Liver (tissue), 9 donors: ENCODE data around the gene TMEM53. TPM values are rescaled to one million over a fixed set of nuclear protein-coding genes. Genes with fewer than 3 reads are reported as not detected.
"Not testable (repeated sequence)": the region's sequence is repeated elsewhere in the genome, so short reads cannot be mapped to it uniquely, and the experiment has no call there.

Experiments used
- DNase-seq: peaks from one replicate; pipeline ENCODE4 v3.0.0-alpha.2; 2017; ENCODE audit warnings: low spot score
- H3K27ac ChIP-seq, 2 donors: one replicate each; pipeline ENCODE4 v1.7.0; 2013; ENCODE audit warnings: inconsistent platforms in 2 of 2, low read length in 2 of 2, control low read depth in 1 of 2, low read depth in 1 of 2, mild to moderate bottlenecking in 1 of 2
- H3K27me3 ChIP-seq, 4 donors: one replicate each; pipeline versions ENCODE4 v1.6.1 to v1.7.0; 2013; ENCODE audit warnings: low read length in 3 of 4, inconsistent platforms in 1 of 4, mild to moderate bottlenecking in 1 of 4, moderate library complexity in 1 of 4; ENCODE audit not compliant: control insufficient read depth in 4 of 4, insufficient read depth in 4 of 4
- H3K36me3 ChIP-seq, 4 donors: one replicate each; pipeline versions ENCODE4 v1.6.1 to v1.7.0; 2013; ENCODE audit warnings: low read length in 3 of 4, mild to moderate bottlenecking in 3 of 4, low read depth in 1 of 4, moderate library complexity in 1 of 4; ENCODE audit not compliant: control insufficient read depth in 4 of 4, insufficient read depth in 3 of 4
- H3K4me1 ChIP-seq, 4 donors: one replicate each; pipeline versions ENCODE4 v1.6.1 to v1.7.0; 2013; ENCODE audit warnings: low read length in 3 of 4, mild to moderate bottlenecking in 3 of 4, moderate library complexity in 1 of 4; ENCODE audit not compliant: control insufficient read depth in 4 of 4, insufficient read depth in 4 of 4
- H3K4me3 ChIP-seq, 3 donors: one replicate each; pipeline versions ENCODE4 v1.6.1 to v1.7.0; 2013; ENCODE audit warnings: low read length in 3 of 3, control low read depth in 1 of 3, low read depth in 1 of 3, mild to moderate bottlenecking in 1 of 3
- H3K9ac ChIP-seq, 2 donors: one replicate each; pipeline ENCODE4 v1.7.0; 2013; ENCODE audit warnings: low read length in 2 of 2, mild to moderate bottlenecking in 2 of 2, moderate library complexity in 2 of 2, control low read depth in 1 of 2, low read depth in 1 of 2
- H3K9me3 ChIP-seq, 4 donors: one replicate each; pipeline versions ENCODE4 v1.6.1 to v1.7.0; 2013; ENCODE audit warnings: low read length in 3 of 4; ENCODE audit not compliant: control insufficient read depth in 4 of 4
- EGR1 ChIP-seq, 2 donors: IDR thresholded peaks; 2 replicates each; pipeline ENCODE4 v1.6.1; 2016 to 2018; ENCODE audit warnings: antibody characterized with exemption in 2 of 2, low read depth in 2 of 2
- FOXA1 ChIP-seq: IDR thresholded peaks from 2 replicates; pipeline ENCODE4 v1.6.1; 2016; ENCODE audit warnings: antibody characterized with exemption
- FOXA2 ChIP-seq: IDR thresholded peaks from 2 replicates; pipeline ENCODE4 v1.6.1; 2016; ENCODE audit warnings: antibody characterized with exemption
- GABPA ChIP-seq, 2 donors: IDR thresholded peaks in 1 of 2; conservative IDR thresholded peaks in 1 of 2; 2 replicates each; pipeline ENCODE4 v1.6.1; 2016; ENCODE audit warnings: antibody characterized with exemption in 2 of 2, mild to moderate bottlenecking in 1 of 2, moderate library complexity in 1 of 2
- HNF4G ChIP-seq: IDR thresholded peaks from 2 replicates; pipeline ENCODE4 v1.6.1; 2016; ENCODE audit warnings: antibody characterized with exemption
- JUND ChIP-seq, 2 donors: IDR thresholded peaks; 2 replicates each; pipeline ENCODE4 v1.6.1; 2016; ENCODE audit warnings: antibody characterized with exemption in 2 of 2
- NR2F2 ChIP-seq: IDR thresholded peaks from 2 replicates; pipeline ENCODE4 v1.6.1; 2016; ENCODE audit warnings: antibody characterized with exemption
- RAD21 ChIP-seq, 2 donors: IDR thresholded peaks; 2 replicates each; pipeline ENCODE4 v1.6.1; 2016; ENCODE audit warnings: antibody characterized with exemption in 2 of 2, mild to moderate bottlenecking in 2 of 2
- RXRA ChIP-seq, 2 donors: IDR thresholded peaks; 2 replicates each; pipeline ENCODE4 v1.6.1; 2017 to 2018; ENCODE audit warnings: antibody characterized with exemption in 2 of 2, mild to moderate bottlenecking in 1 of 2
- SP1 ChIP-seq: IDR thresholded peaks from 2 replicates; pipeline ENCODE4 v1.6.1; 2018; ENCODE audit warnings: antibody characterized with exemption, mild to moderate bottlenecking
- TAF1 ChIP-seq: conservative IDR thresholded peaks from 2 replicates; pipeline ENCODE4 v1.6.1; 2016; ENCODE audit warnings: antibody characterized with exemption, mild to moderate bottlenecking
- YY1 ChIP-seq: IDR thresholded peaks from 2 replicates; pipeline ENCODE4 v1.6.1; 2016; ENCODE audit warnings: antibody characterized with exemption, mild to moderate bottlenecking
- WGBS: extraction: QIAGEN DNeasy Blood & Tissue Kit; methylation state at CpG from one replicate; pipeline ENCODE4 v1.1.7; 2013; 5-methylcytosine and 5-hydroxymethylcytosine counted together
- polyA plus RNA-seq, 2 donors: library from polyadenylated mRNA; stranded (reverse) in 1 of 2; unstranded in 1 of 2; fragments of 200-250 nt in 1 of 2; fragments of >200 nt in 1 of 2; fragmentation: Nextera tagmentation in 1 of 2; extraction: Ambion mirVana in 1 of 2; gene quantifications; one replicate each; pipeline versions ENCODE4 v1.2.1 to v1.2.3, GENCODE V29; 2013 to 2015
- total RNA-seq, 2 donors: library from RNA; depleted of rRNA; stranded (reverse); fragments of >200 nt; gene quantifications; one replicate each; pipeline ENCODE4 v1.2.3, GENCODE V29; 2014
- TF ChIP-seq, protein P1 (sequence below): IDR thresholded peaks from 2 replicates; pipeline ENCODE4 v1.6.1; 2016; ENCODE audit warnings: antibody characterized with exemption
- TF ChIP-seq, protein P2 (sequence below): fragments of 150-350 bp; IDR thresholded peaks from 2 replicates; pipeline ENCODE4 v1.5.1; 2017; ENCODE audit warnings: improper control_type of control experiment, low read depth, low read length; ENCODE audit not compliant: missing input control
- TF ChIP-seq, protein P3 (sequence below): IDR thresholded peaks from 2 replicates; pipeline ENCODE4 v1.6.1; 2016; ENCODE audit warnings: antibody characterized with exemption, mild to moderate bottlenecking
- TF ChIP-seq, protein P4 (sequence below): IDR thresholded peaks from 2 replicates; pipeline ENCODE4 v1.6.1; 2016; ENCODE audit warnings: antibody characterized with exemption
- TF ChIP-seq, protein P5 (sequence below): IDR thresholded peaks from 2 replicates; pipeline ENCODE4 v1.6.1; 2016; ENCODE audit warnings: antibody characterized with exemption
- donor health status: healthy.
- donor health status: healthy.
- donor health status: healthy.
- donor health status: healthy.
- donor health status: healthy.

The TMEM53 gene
- total and polyA plus RNA-seq, 4 donors = 9.9 to 89.2 (median 29.4) TPM

DNA sequence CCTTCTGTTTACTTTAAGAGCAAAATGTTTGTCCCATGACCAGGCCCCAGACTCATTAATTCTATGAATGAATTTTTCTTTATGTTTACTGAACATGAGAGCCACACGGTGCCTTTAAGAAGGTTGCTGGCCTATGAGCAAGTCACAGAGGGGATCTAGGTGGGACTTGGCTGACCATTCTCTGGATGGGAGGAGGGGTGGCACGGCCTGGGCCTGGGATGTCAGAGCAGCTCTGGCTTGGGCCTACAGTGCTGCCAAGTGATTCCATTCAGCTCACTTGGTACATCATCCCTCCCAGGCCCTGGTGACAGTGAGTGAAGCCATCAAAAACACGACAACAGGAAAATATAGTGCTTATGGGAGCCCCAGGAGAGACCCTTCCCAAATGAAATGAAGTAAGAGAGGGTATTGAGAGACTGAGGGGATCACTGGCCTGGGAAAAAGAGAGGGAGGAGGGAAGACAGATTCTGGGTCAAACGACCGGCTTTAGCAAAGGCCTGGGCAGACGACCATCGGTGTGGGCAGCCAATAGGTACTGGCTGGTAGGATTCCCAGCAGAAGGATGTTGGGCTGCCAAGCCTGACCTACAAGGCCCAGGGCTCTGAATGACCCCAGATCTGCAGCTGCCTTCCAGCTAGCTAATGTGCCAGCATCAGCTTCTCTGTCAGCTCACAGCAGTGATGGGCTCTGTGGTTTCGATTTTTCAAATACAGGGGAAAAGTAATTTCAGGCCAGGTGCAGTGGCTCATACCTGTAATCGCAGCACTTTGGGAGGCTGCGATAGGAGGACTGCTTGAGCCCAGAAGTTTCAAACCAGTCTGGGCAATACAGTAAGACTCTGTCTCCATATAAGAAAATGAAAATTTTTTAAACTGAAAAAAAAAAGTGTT lies 3.3 kb downstream of the TMEM53 start:
- TF ChIP-seq TAF1 (no peak), SP1 (no peak), YY1 (no peak), JUND (IDR thresholded peaks at IDR 0.05) (no peak), FOXA1 (no peak), RAD21 (IDR thresholded peaks at IDR 0.05) (no peak), FOXA2 (no peak), HNF4G (no peak), GABPA (IDR thresholded peaks at IDR 0.05 in 1 of 2, conservative IDR thresholded peaks at IDR 0.05 in 1 of 2) (no peak), RXRA (IDR thresholded peaks at IDR 0.05) (no peak), NR2F2 (no peak), EGR1 (IDR thresholded peaks at IDR 0.05; ENCODE audit: low read depth in 2 of 2) (no peak)
- TF ChIP-seq, protein P1, sequence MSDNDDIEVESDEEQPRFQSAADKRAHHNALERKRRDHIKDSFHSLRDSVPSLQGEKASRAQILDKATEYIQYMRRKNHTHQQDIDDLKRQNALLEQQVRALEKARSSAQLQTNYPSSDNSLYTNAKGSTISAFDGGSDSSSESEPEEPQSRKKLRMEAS = no peak
- TF ChIP-seq, protein P2, sequence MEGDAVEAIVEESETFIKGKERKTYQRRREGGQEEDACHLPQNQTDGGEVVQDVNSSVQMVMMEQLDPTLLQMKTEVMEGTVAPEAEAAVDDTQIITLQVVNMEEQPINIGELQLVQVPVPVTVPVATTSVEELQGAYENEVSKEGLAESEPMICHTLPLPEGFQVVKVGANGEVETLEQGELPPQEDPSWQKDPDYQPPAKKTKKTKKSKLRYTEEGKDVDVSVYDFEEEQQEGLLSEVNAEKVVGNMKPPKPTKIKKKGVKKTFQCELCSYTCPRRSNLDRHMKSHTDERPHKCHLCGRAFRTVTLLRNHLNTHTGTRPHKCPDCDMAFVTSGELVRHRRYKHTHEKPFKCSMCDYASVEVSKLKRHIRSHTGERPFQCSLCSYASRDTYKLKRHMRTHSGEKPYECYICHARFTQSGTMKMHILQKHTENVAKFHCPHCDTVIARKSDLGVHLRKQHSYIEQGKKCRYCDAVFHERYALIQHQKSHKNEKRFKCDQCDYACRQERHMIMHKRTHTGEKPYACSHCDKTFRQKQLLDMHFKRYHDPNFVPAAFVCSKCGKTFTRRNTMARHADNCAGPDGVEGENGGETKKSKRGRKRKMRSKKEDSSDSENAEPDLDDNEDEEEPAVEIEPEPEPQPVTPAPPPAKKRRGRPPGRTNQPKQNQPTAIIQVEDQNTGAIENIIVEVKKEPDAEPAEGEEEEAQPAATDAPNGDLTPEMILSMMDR = no peak
- TF ChIP-seq, protein P3, sequence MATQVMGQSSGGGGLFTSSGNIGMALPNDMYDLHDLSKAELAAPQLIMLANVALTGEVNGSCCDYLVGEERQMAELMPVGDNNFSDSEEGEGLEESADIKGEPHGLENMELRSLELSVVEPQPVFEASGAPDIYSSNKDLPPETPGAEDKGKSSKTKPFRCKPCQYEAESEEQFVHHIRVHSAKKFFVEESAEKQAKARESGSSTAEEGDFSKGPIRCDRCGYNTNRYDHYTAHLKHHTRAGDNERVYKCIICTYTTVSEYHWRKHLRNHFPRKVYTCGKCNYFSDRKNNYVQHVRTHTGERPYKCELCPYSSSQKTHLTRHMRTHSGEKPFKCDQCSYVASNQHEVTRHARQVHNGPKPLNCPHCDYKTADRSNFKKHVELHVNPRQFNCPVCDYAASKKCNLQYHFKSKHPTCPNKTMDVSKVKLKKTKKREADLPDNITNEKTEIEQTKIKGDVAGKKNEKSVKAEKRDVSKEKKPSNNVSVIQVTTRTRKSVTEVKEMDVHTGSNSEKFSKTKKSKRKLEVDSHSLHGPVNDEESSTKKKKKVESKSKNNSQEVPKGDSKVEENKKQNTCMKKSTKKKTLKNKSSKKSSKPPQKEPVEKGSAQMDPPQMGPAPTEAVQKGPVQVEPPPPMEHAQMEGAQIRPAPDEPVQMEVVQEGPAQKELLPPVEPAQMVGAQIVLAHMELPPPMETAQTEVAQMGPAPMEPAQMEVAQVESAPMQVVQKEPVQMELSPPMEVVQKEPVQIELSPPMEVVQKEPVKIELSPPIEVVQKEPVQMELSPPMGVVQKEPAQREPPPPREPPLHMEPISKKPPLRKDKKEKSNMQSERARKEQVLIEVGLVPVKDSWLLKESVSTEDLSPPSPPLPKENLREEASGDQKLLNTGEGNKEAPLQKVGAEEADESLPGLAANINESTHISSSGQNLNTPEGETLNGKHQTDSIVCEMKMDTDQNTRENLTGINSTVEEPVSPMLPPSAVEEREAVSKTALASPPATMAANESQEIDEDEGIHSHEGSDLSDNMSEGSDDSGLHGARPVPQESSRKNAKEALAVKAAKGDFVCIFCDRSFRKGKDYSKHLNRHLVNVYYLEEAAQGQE = no peak
- TF ChIP-seq, protein P4, sequence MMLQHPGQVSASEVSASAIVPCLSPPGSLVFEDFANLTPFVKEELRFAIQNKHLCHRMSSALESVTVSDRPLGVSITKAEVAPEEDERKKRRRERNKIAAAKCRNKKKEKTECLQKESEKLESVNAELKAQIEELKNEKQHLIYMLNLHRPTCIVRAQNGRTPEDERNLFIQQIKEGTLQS = no peak
- TF ChIP-seq, protein P5, sequence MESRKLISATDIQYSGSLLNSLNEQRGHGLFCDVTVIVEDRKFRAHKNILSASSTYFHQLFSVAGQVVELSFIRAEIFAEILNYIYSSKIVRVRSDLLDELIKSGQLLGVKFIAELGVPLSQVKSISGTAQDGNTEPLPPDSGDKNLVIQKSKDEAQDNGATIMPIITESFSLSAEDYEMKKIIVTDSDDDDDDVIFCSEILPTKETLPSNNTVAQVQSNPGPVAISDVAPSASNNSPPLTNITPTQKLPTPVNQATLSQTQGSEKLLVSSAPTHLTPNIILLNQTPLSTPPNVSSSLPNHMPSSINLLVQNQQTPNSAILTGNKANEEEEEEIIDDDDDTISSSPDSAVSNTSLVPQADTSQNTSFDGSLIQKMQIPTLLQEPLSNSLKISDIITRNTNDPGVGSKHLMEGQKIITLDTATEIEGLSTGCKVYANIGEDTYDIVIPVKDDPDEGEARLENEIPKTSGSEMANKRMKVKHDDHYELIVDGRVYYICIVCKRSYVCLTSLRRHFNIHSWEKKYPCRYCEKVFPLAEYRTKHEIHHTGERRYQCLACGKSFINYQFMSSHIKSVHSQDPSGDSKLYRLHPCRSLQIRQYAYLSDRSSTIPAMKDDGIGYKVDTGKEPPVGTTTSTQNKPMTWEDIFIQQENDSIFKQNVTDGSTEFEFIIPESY = no peak
- H3K27ac ChIP-seq = no peak overlapping the region
- DNase-seq = no peak

DNA sequence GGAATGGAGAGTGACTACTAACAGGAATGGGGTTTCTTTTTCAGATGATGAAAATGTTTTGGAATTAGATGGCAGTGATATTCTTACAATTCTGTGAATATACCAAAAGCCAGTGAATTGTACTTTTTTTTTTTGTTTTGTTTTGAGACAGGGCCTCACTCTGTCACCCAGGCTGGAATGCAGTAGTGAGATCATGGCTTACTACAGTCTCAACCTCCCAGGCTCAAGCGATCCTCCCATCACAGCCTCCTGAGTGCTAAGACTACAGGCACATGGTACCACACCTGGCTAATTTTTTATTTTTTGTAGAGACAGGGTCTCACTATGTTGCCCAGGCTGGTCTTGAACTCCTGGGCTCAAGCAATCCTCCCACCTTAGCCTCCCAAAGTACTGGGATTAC lies 7.6 kb downstream of the TMEM53 start:
- not testable (repeated sequence) for H3K4me3 ChIP-seq, H3K27ac ChIP-seq, H3K9me3 ChIP-seq, H3K36me3 ChIP-seq, DNase-seq, H3K9ac ChIP-seq, H3K27me3 ChIP-seq
- WGBS = 97% methylated on average over 1 of the region's 1 CpG
- peaks cover 5 to 14% (median 9%) of the 10 kb centered on the region in 4 donors for H3K4me1 ChIP-seq

More for the DNA sequence above, 3.3 kb downstream of the TMEM53 start:
- Histone ChIP-seq H3K36me3 (peaks cover 0 to 1% (median 0%) of the 10 kb centered on the region in 4 donors), H3K27me3 (no peaks in the 10 kb centered on the region), H3K9me3 (no peaks in the 10 kb centered on the region), H3K4me3 (no peak overlapping the region), H3K9ac (no peak overlapping the region), H3K4me1 (peaks cover 3 to 31% (median 23%) of the 10 kb centered on the region in 4 donors)
- WGBS = 84% methylated on average over 10 of the region's 10 CpGs
